ENCODE results near the gene ALKBH6. TPM values are rescaled to one million over a fixed set of nuclear protein-coding genes. Genes with fewer than 3 reads are reported as not detected.

ALKBH6 gene
- total and polyA plus RNA-seq, 9 of the 15 experiments (the other 6 are each of a cell fraction or from before 2014, with no cell fraction given), result 0.67 to 62.0 (median 34.5) TPM

- TF ChIP-seq, protein P1, sequence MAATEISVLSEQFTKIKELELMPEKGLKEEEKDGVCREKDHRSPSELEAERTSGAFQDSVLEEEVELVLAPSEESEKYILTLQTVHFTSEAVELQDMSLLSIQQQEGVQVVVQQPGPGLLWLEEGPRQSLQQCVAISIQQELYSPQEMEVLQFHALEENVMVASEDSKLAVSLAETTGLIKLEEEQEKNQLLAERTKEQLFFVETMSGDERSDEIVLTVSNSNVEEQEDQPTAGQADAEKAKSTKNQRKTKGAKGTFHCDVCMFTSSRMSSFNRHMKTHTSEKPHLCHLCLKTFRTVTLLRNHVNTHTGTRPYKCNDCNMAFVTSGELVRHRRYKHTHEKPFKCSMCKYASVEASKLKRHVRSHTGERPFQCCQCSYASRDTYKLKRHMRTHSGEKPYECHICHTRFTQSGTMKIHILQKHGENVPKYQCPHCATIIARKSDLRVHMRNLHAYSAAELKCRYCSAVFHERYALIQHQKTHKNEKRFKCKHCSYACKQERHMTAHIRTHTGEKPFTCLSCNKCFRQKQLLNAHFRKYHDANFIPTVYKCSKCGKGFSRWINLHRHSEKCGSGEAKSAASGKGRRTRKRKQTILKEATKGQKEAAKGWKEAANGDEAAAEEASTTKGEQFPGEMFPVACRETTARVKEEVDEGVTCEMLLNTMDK (IDR thresholded peaks at IDR 0.05; ENCODE audit: borderline replicate concordance, insufficient read depth, low read depth, low read length, poor library complexity, severe bottlenecking), result peak; percentile 86
- TF ChIP-seq PHB2 (IDR thresholded peaks at IDR 0.05; ENCODE audit: low read depth) (no peak), SIRT6 (IDR thresholded peaks at IDR 0.05; ENCODE audit: low read depth, low read length) (no peak), ZBTB7A (IDR thresholded peaks at IDR 0.05; ENCODE audit: borderline replicate concordance, control insufficient read depth, low read depth, low read length) (peak; percentile 47; the same call in 1 of the 2 replicates)
Observed at GRCh38 chr19:36060430-36060829, 46.4 kb upstream of the ALKBH6 start (continued).

- Histone ChIP-seq H3K79me2 (ENCODE audit: control insufficient read depth, insufficient read depth, low read length) (peaks cover 36% of the 10 kb centered on the region), H3K27ac (ENCODE audit: extremely low read depth, low read depth, low read length) (no peak overlapping the region), H3K36me3 (ENCODE audit: control insufficient read depth, insufficient read depth, low read length) (peaks cover 68% of the 10 kb centered on the region), H4K20me1 (replicated peaks; ENCODE audit: control insufficient read depth, insufficient read depth, low read length) (peaks cover 5% of the 10 kb centered on the region; the same call in 1 of the 2 replicates), H3K9ac (ENCODE audit: insufficient read depth in 1 of 2, low read depth in 2 of 2, low read length in 2 of 2) (no peak overlapping the region), H3K9me1 (ENCODE audit: control insufficient read depth, insufficient read depth, low read length) (no peaks in the 10 kb centered on the region), H2AFZ (ENCODE audit: low read depth, low read length) (no peak overlapping the region), H3K4me2 (ENCODE audit: insufficient read depth, low read length) (no peak overlapping the region), H3K4me3 (no peak overlapping the region), H3K27me3 (ENCODE audit: control insufficient read depth in 2 of 2, insufficient read depth in 2 of 2, low read length in 2 of 2) (no peaks in the 10 kb centered on the region), H3K4me1 (replicated peaks in 1 of 2; ENCODE audit: control insufficient read depth in 2 of 2, insufficient read depth in 2 of 2, low read length in 2 of 2) (peaks cover 5 to 13% of the 10 kb centered on the region in 2 experiments; a peak in 3 of 5 replicates), H3K9me3 (replicated peaks; ENCODE audit: control insufficient read depth, insufficient read depth, low read depth, low read length) (no peaks in the 10 kb centered on the region)
- DNase-seq (ENCODE audit: extremely low read depth in 1 of 4, low spot score in 3 of 4) (no peak), FAIRE-seq (no peak), ATAC-seq (no peak)
- CTCF ChIA-PET (ENCODE audit: low intra/inter-chr PET ratio), result interaction anchor here (1.5 kb wide), 1 partner anchor 112 kb away, joined by 6 read pairs; no protein-coding TSS in a partner anchor
- in situ Hi-C loops (cut with MboI) (no loop called here), intact Hi-C loops (cut with micrococcal nuclease) (no loop called here)
- POLR2A ChIA-PET, result interaction anchor here (0.6 kb wide), 1 partner anchor 13 kb away, joined by 3 read pairs; no protein-coding TSS in a partner anchor
- whole genome bisulfite sequencing (ENCODE audit: insufficient coverage, low coverage, missing lambda C conversion rate), result 81% methylated on average over 6 of the region's 6 CpGs
- TF ChIP-seq RAD51 (IDR thresholded peaks at IDR 0.05; ENCODE audit: borderline replicate concordance, low read depth) (no peak), ZNF354B (CRISPR knock-in tag; IDR thresholded peaks at IDR 0.05) (no peak), ZC3H11A (IDR thresholded peaks at IDR 0.05; ENCODE audit: low read depth, low read length) (no peak), DPF2 (IDR thresholded peaks at IDR 0.05) (no peak), SLC30A9 (CRISPR knock-in tag; IDR thresholded peaks at IDR 0.05) (no peak), CXXC5 (CRISPR knock-in tag; IDR thresholded peaks at IDR 0.05) (no peak), BCL6 (CRISPR knock-in tag; IDR thresholded peaks at IDR 0.05) (no peak), ZNF696 (CRISPR knock-in tag; conservative IDR thresholded peaks at IDR 0.05) (no peak), POLR2B (IDR thresholded peaks at IDR 0.05; ENCODE audit: low read depth, partially characterized antibody) (no peak), ZNF124 (CRISPR knock-in tag; IDR thresholded peaks at IDR 0.05) (no peak), ERF (CRISPR knock-in tag; IDR thresholded peaks at IDR 0.05) (no peak), ZNF239 (CRISPR knock-in tag; IDR thresholded peaks at IDR 0.05) (no peak)
- TF ChIP-seq, protein P2, sequence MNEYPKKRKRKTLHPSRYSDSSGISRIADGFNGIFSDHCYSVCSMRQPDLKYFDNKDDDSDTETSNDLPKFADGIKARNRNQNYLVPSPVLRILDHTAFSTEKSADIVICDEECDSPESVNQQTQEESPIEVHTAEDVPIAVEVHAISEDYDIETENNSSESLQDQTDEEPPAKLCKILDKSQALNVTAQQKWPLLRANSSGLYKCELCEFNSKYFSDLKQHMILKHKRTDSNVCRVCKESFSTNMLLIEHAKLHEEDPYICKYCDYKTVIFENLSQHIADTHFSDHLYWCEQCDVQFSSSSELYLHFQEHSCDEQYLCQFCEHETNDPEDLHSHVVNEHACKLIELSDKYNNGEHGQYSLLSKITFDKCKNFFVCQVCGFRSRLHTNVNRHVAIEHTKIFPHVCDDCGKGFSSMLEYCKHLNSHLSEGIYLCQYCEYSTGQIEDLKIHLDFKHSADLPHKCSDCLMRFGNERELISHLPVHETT (CRISPR knock-in tag; conservative IDR thresholded peaks at IDR 0.05 in 1 of 2, IDR thresholded peaks at IDR 0.05 in 1 of 2), result no peak
- BruUV-seq (replicated peaks), result no TSS peak
Observed at GRCh38 chr19:36059180-36059910, 45.3 kb upstream of the ALKBH6 start.

All from K562 (cell line).